WTC11 (cell line): ENCODE measurements around the gene SIT1. TPM values are rescaled to one million over a fixed set of nuclear protein-coding genes. Genes with fewer than 3 reads are reported as not detected.

Source experiments
- ATAC-seq: fragments of 200-7000 bp; cut with Tn5 transposase; 2 replicates; pipeline ENCODE4 v1.10.0; 2021; ENCODE audit warnings: mild to moderate bottlenecking, moderate library complexity
- CTCF ChIA-PET: fragments of 300-600 bp; sonication (Branson Sonifier 250); formaldehyde crosslinking; loops from one replicate; lab custom pipeline; 2021; ENCODE audit warnings: antibody characterized with exemption; lab: Charles Lee
- POLR2A ChIA-PET: fragments of 350-600 bp; sonication (Branson Sonifier 250); formaldehyde crosslinking; loops from one replicate; lab custom pipeline; 2021; ENCODE audit warnings: antibody characterized with exemption; lab: Charles Lee
- DNase-seq: peaks from one replicate; pipeline ENCODE4 v3.0.0; 2021; ENCODE audit warnings: low spot score
- H3K27ac Mint-ChIP-seq: 2 replicates; pipeline ENCODE4 v1.8.0; 2021; ENCODE audit warnings: mixed read lengths
- H3K27me3 Mint-ChIP-seq: 2 replicates; pipeline ENCODE4 v1.8.0; 2021; ENCODE audit warnings: low read depth, mild to moderate bottlenecking, moderate library complexity, mixed read lengths
- H3K36me3 Mint-ChIP-seq: 2 replicates; pipeline ENCODE4 v1.8.0; 2021; ENCODE audit warnings: mixed read lengths
- H3K4me1 Mint-ChIP-seq: 2 replicates; pipeline ENCODE4 v1.8.0; 2022; ENCODE audit warnings: mixed read lengths
- H3K4me3 Mint-ChIP-seq: 2 replicates; pipeline ENCODE4 v1.8.0; 2021; ENCODE audit warnings: mild to moderate bottlenecking, moderate library complexity, mixed read lengths
- H3K9me3 Mint-ChIP-seq: 2 replicates; pipeline ENCODE4 v1.8.0; 2021; ENCODE audit warnings: mixed read lengths
- AR ChIP-seq: fragments of 250-450 bp; sonication (Bioruptor Pico); IDR thresholded peaks from 2 replicates; pipeline ENCODE4 v1.9.0; 2021; ENCODE audit warnings: mild to moderate bottlenecking
- HMGXB4 ChIP-seq: sonication (generic); formaldehyde crosslinking; IDR thresholded peaks from 2 replicates; pipeline ENCODE4 v1.8.1; 2023; ENCODE audit warnings: mild to moderate bottlenecking, moderate library complexity, missing genetic modification reagents
- MLX ChIP-seq: sonication (generic); formaldehyde crosslinking; IDR thresholded peaks from 2 replicates; pipeline ENCODE4 v1.8.1; 2023; ENCODE audit warnings: mild to moderate bottlenecking, missing genetic modification reagents, moderate library complexity
- NR1H2 ChIP-seq: sonication (generic); formaldehyde crosslinking; IDR thresholded peaks from 2 replicates; pipeline ENCODE4 v1.9.0; 2021; ENCODE audit warnings: mild to moderate bottlenecking, moderate library complexity, missing genetic modification reagents
- PRDM15 ChIP-seq: sonication (generic); formaldehyde crosslinking; IDR thresholded peaks from 2 replicates; pipeline ENCODE4 v1.8.0; 2022; ENCODE audit warnings: missing genetic modification reagents
- SOX15 ChIP-seq: fragments of 250-450 bp; sonication (Bioruptor Pico); IDR thresholded peaks from 2 replicates; pipeline ENCODE4 v1.9.0; 2021; ENCODE audit warnings: mild to moderate bottlenecking
- STAT6 ChIP-seq: sonication (generic); formaldehyde crosslinking; conservative IDR thresholded peaks from 2 replicates; pipeline ENCODE4 v1.8.1; 2023; ENCODE audit warnings: mild to moderate bottlenecking, low read depth, missing genetic modification reagents, moderate library complexity
- ZNF138 ChIP-seq: sonication (generic); formaldehyde crosslinking; conservative IDR thresholded peaks from 2 replicates; pipeline ENCODE4 v1.8.1; 2022; ENCODE audit warnings: mild to moderate bottlenecking, moderate library complexity, missing genetic modification reagents
- ZNF671 ChIP-seq: fragments of 250-450 bp; sonication (Bioruptor Pico); IDR thresholded peaks from 2 replicates; pipeline ENCODE4 v1.8.0; 2021; ENCODE audit warnings: mild to moderate bottlenecking
- microRNA-seq: library from miRNA; unstranded; fragments of <30 nt; microRNA quantifications from one replicate; pipeline ENCODE4 v1.2.0, GENCODE V29; 2022; ENCODE audit warnings: borderline number of aligned reads
- total RNA-seq: library from RNA; stranded (reverse); gene quantifications from 3 replicates; pipeline ENCODE4 v1.2.3, GENCODE V29; 2021

The SIT1 gene
- total RNA-seq, 1 experiment from 2014 or later: 4.1 TPM

GRCh38 chr9:35599763-35600604 lies 50.7 kb downstream of the SIT1 start:
- POLR2A ChIA-PET: interaction anchor here (1.0 kb wide), 1 partner anchor 76 kb away, joined by 3 read pairs; no protein-coding TSS in a partner anchor
- peaks cover 5% of the 10 kb centered on the region for H3K27me3 Mint-ChIP-seq
- H3K4me1 Mint-ChIP-seq: peaks cover 20% of the 10 kb centered on the region
- CTCF ChIA-PET: interaction anchor here (0.6 to 2.9 kb wide), 32 partner anchors 8 to 700 kb away, joined by 3 to 28 read pairs (median 4); partner anchors contain the start of genes ARHGEF39, CCDC107, CD72 and CREB3
- no peaks in the 10 kb centered on the region for H3K36me3 Mint-ChIP-seq
- peaks cover 4% of the 10 kb centered on the region; the same call in 1 of the 2 replicates for H3K9me3 Mint-ChIP-seq
- ATAC-seq (no peak), DNase-seq (peak; percentile 36)
- H3K27ac Mint-ChIP-seq: no peak overlapping the region; the same call in 1 of the 2 replicates
- H3K4me3 Mint-ChIP-seq: no peak overlapping the region
- TF ChIP-seq ZNF671 (CRISPR knock-in tag) (no peak), AR (CRISPR knock-in tag) (no peak), PRDM15 (no peak), STAT6 (no peak), MLX (CRISPR knock-in tag) (no peak), NR1H2 (CRISPR knock-in tag) (no peak), HMGXB4 (CRISPR knock-in tag) (no peak), ZNF138 (no peak), SOX15 (no peak)

Small RNA genes within 50 kb of the gene (microRNA-seq; reads per million reads assigned to microRNA genes)
- 2.4 reads per million for gene MIR4667

Other genes starting within 250 kb of the SIT1 start
- gene RUSC2, start 160.8 kb downstream of the SIT1 start, total RNA-seq: 7.3 to 9.4 TPM (median 8.7 TPM) in 3 replicates
- gene TESK1, start 45.7 kb downstream of the SIT1 start, total RNA-seq: 18.9 to 20.4 TPM (median 19.3 TPM) in 3 replicates
- 2.9 to 4.6 TPM (median 4.5 TPM) in 3 replicates for gene CD72, start 32.5 kb downstream of the SIT1 start, total RNA-seq
- 23,577 to 25,958 TPM (median 25,042 TPM) in 3 replicates for gene RMRP, start 7.1 kb upstream of the SIT1 start, total RNA-seq
- 10.8 to 14.7 TPM (median 14.1 TPM) in 3 replicates for gene CCDC107, start 7.4 kb upstream of the SIT1 start, total RNA-seq
- 23.8 to 26.6 TPM (median 26.5 TPM) in 3 replicates for gene ARHGEF39, start 14.3 kb upstream of the SIT1 start, total RNA-seq
- 1.0 to 2.1 TPM (median 1.4 TPM) in 3 replicates for gene CA9, start 23.0 kb upstream of the SIT1 start, total RNA-seq
- gene TPM2, start 39.0 kb upstream of the SIT1 start, total RNA-seq: 138 to 146 TPM (median 139 TPM) in 3 replicates
- gene TLN1, start 81.3 kb upstream of the SIT1 start, total RNA-seq: 97.1 to 109 TPM (median 106 TPM) in 3 replicates
- 21.4 to 24.2 TPM (median 23.1 TPM) in 3 replicates for gene CREB3, start 81.7 kb upstream of the SIT1 start, total RNA-seq
- gene GBA2, start 98.3 kb upstream of the SIT1 start, total RNA-seq: 85.5 to 104 TPM (median 89.7 TPM) in 3 replicates
- 29.7 to 30.0 TPM (median 30.0 TPM) in 3 replicates for gene RGP1, start 98.4 kb upstream of the SIT1 start, total RNA-seq
- 1.0 to 2.1 TPM (median 1.2 TPM) in 3 replicates for gene MSMP, start 103.3 kb upstream of the SIT1 start, total RNA-seq
- 10.1 to 14.1 TPM (median 12.6 TPM) in 3 replicates for gene NPR2, start 140.7 kb upstream of the SIT1 start, total RNA-seq
- 0.16 to 0.72 TPM (median 0.50 TPM) in 3 replicates for gene SPAG8, start 161.3 kb upstream of the SIT1 start, total RNA-seq
- 33.6 to 42.7 TPM (median 42.1 TPM) in 3 replicates for gene HINT2, start 164.1 kb upstream of the SIT1 start, total RNA-seq
- 0.11 TPM in 1 of 3 replicates, not detected in the others for gene FAM221B, start 177.8 kb upstream of the SIT1 start, total RNA-seq
- 9.5 to 10.8 TPM (median 10.2 TPM) in 3 replicates for gene TMEM8B, start 178.3 kb upstream of the SIT1 start, total RNA-seq
- gene OR13J1, start 219.5 kb upstream of the SIT1 start, total RNA-seq: not detected in 3 replicates